Progenitor cell of endocrine pancreas (in vitro differentiated cells): ENCODE results near the gene SPDYE16. TPM values are rescaled to one million over a fixed set of nuclear protein-coding genes. Genes with fewer than 3 reads are reported as not detected.
"Not testable (repeated sequence)": the region's sequence is repeated elsewhere in the genome, so short reads cannot be mapped to it uniquely, and the experiment has no call there.

ENCODE experiments used
- DNase-seq: peaks from one replicate; pipeline ENCODE4 v3.0.0; 2021; ENCODE audit warnings: low spot score; ENCODE audit not compliant: unreplicated experiment
- H3K27ac Mint-ChIP-seq: 2 replicates; pipeline ENCODE4 v1.8.0; 2021; ENCODE audit warnings: mild to moderate bottlenecking, moderate library complexity, mixed read lengths
- H3K27me3 Mint-ChIP-seq: 2 replicates; pipeline ENCODE4 v1.8.0; 2021; ENCODE audit warnings: mixed read lengths
- H3K36me3 Mint-ChIP-seq: 2 replicates; pipeline ENCODE4 v1.8.0; 2022; ENCODE audit warnings: mixed read lengths; ENCODE audit not compliant: insufficient read depth
- H3K4me1 Mint-ChIP-seq: 2 replicates; pipeline ENCODE4 v1.8.0; 2021; ENCODE audit warnings: low read depth, mixed read lengths
- H3K4me3 Mint-ChIP-seq: 2 replicates; pipeline ENCODE4 v1.8.0; 2021; ENCODE audit warnings: low read depth, mild to moderate bottlenecking, moderate library complexity, mixed read lengths
- H3K9me3 Mint-ChIP-seq: 2 replicates; pipeline ENCODE4 v1.8.0; 2021; ENCODE audit warnings: low read depth, mixed read lengths
- total RNA-seq: library from RNA; stranded (reverse); gene quantifications from 2 replicates; pipeline ENCODE4 v1.2.1, GENCODE V29; 2021
- TF ChIP-seq, protein P1 (sequence below): fragments of 200-600 bp; sonication (generic); IDR thresholded peaks from one replicate; pipeline ENCODE4 v1.5.0; 2021; ENCODE audit warnings: antibody characterized with exemption, mild to moderate bottlenecking; ENCODE audit not compliant: unreplicated experiment

SPDYE16 gene
- total RNA-seq, 1 donor from 2014 or later, result 0.31 TPM

DNA sequence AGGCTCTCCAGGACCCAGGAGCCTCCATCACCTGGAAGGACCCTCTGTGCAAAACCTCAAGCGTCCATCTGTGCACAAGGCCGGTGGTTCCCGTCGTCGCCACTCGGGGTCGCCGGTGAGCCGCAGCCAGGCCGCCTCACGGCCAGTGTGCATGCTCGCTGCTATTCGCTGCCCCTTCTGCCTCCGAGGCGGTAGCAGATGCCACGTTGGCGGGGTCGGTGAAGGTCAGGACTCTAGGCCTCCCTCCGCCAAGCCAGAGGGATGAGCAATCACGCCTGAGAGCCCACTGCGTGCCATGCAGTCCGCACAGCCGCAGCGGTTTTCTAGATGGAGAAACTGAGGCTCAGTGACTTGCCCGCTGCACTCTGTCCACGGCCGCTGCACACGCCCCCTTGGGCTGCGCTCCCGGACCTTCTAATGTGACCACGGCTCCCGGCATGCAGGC lies 27.1 kb downstream of the SPDYE16 start:
- Mint-ChIP-seq H3K9me3 (no peaks in the 10 kb centered on the region), H3K27me3 (no peaks in the 10 kb centered on the region), H3K36me3 (no peaks in the 10 kb centered on the region), H3K27ac (no peak overlapping the region), H3K4me3 (no peak overlapping the region), H3K4me1 (no peaks in the 10 kb centered on the region)
- TF ChIP-seq, protein P1, sequence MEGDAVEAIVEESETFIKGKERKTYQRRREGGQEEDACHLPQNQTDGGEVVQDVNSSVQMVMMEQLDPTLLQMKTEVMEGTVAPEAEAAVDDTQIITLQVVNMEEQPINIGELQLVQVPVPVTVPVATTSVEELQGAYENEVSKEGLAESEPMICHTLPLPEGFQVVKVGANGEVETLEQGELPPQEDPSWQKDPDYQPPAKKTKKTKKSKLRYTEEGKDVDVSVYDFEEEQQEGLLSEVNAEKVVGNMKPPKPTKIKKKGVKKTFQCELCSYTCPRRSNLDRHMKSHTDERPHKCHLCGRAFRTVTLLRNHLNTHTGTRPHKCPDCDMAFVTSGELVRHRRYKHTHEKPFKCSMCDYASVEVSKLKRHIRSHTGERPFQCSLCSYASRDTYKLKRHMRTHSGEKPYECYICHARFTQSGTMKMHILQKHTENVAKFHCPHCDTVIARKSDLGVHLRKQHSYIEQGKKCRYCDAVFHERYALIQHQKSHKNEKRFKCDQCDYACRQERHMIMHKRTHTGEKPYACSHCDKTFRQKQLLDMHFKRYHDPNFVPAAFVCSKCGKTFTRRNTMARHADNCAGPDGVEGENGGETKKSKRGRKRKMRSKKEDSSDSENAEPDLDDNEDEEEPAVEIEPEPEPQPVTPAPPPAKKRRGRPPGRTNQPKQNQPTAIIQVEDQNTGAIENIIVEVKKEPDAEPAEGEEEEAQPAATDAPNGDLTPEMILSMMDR, result no peak
- no peak for DNase-seq

DNA sequence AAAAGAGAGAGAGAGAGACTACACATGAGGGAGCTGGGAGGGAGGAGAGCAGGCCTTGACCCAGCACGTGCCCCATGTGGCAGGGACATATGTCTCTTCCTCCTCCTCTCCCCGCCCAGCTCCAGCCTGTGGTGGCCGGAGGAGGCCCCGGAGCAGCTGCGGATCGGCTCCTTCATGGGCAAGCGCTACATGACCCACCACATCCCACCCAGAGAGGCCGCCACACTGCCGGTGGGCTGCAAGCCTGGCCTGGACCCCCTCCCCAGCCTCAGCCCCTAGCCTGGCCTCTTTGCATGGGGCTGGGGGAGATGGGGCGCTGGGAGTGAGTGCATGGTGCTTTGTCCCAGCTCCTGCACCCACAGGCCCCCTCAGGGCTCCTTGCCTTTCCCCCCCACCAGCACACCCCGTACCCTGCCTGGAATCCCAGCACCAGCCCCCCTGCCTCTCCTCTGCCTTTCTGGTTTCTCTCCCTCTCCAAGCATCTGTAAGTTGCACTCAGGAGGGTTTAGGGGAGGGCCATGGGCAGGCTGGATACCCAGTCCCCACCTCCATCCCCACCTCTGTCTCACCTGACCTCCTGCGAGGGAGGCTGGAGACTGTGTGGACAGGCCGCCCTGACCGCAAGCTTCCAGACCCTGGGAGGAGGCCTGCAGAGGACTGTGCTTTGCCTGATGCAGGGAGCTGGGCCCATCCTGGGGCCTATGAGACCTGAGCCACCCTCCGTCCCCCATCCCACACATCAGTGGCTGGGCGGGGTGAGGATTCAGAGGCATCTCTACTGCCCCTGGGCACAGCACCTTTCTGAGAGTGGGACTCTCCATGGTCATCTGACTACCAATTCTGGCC lies 27.9 kb downstream of the SPDYE16 start:
- Mint-ChIP-seq H3K36me3 (no peaks in the 10 kb centered on the region), H3K9me3 (no peaks in the 10 kb centered on the region), H3K27ac (no peak overlapping the region), H3K27me3 (no peaks in the 10 kb centered on the region), H3K4me1 (no peaks in the 10 kb centered on the region), H3K4me3 (no peak overlapping the region)
- TF ChIP-seq, protein P1, result no peak
- DNase-seq, result no peak

DNA sequence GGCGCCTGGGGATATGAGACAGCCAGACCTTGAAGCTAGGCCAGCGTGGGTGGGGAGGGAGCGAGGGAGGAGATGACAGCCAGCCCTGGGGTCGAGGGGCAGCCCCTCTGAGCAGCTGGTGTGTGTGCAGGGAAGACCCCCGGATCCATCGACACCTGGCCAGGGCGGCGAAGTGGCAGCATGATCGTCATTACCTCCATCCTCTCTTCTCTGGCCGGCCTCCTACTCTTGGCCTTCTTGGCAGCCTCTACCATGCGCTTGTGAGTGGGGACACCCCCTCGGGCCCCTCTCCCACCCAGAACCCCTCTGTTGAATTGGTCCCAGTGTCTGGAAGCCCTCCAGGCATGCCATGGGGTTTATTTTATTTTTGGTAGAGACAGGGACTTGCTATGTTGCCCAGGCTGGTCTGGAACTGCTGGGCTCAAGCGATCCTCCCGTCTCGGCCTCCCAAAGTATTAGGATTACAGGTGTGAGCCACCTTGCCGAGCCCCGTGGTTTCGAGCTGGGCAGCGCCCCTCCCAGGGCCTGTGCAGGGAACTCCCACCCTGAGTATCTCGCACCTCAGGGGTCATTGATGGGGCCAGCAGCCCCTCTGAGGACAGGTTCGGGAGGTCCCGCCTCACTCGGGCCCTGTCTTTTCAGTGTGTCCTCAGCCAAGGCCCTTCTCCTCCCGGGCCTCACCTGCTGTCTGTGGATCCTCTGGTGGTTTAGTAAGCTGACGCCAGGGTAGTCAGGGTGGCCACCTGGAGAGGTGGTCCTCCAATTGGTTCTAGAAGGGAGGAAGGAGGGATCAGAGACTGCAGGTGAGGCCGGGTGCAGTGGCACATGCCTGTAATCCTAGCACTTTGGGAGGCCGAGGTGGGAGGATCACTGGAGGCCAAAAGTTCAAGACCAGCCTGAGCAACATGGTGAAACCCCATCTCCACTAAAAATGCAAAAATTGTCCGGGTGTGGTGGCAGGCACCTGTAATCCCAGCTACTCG lies 29.0 kb downstream of the SPDYE16 start:
- Mint-ChIP-seq H3K4me1 (no peaks in the 10 kb centered on the region), H3K27me3 (no peaks in the 10 kb centered on the region), H3K27ac (peak overlapping the region; percentile 49), H3K9me3 (no peaks in the 10 kb centered on the region), H3K36me3 (no peaks in the 10 kb centered on the region), H3K4me3 (no peak overlapping the region)
- TF ChIP-seq, protein P1, result no peak
- no peak for DNase-seq

DNA sequence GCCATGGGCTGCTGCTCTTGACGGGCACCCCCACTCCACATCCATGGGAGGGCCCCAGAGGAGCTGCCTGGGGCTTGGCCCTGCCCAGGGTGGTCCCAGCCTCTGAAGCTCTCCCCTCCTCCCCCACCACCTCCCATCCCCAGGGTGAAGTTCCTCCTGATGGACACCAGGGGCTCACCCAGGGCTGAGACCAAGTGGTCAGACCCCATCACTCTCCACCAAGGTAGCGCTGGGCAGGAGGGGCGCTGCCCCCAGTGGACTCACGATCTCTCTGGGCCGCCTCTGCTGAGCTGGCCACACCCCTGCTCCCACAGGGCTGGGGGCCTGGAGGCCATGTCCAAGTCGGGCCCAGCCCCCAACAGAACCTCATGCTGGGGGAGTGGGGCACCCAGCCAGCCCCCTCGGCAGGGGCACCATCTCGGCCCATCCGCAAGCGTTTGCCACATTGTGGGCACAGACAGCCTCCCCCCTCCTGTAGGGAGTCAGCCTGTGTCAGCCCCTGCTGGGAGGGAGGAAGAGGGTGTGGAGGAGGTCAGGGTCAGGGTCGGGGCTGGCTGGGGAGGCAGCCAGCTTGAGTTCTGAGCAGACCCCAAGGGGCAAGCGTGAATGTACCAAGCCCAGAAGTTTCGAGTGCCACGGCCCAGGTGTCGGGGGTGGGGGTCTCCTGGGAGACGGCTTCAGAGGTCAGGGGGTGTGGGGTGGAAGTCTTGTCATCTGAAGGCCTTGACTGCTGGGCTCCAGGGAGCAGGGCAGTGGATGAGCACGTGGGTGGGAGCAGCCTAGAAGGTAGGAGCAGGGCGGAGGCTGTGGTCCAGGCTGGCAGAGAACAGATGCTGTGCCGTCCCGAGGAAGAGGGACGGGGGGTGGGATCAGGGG lies 29.9 kb downstream of the SPDYE16 start:
- no peaks in the 10 kb centered on the region for H3K9me3 Mint-ChIP-seq
- no peaks in the 10 kb centered on the region for H3K36me3 Mint-ChIP-seq

DNA sequence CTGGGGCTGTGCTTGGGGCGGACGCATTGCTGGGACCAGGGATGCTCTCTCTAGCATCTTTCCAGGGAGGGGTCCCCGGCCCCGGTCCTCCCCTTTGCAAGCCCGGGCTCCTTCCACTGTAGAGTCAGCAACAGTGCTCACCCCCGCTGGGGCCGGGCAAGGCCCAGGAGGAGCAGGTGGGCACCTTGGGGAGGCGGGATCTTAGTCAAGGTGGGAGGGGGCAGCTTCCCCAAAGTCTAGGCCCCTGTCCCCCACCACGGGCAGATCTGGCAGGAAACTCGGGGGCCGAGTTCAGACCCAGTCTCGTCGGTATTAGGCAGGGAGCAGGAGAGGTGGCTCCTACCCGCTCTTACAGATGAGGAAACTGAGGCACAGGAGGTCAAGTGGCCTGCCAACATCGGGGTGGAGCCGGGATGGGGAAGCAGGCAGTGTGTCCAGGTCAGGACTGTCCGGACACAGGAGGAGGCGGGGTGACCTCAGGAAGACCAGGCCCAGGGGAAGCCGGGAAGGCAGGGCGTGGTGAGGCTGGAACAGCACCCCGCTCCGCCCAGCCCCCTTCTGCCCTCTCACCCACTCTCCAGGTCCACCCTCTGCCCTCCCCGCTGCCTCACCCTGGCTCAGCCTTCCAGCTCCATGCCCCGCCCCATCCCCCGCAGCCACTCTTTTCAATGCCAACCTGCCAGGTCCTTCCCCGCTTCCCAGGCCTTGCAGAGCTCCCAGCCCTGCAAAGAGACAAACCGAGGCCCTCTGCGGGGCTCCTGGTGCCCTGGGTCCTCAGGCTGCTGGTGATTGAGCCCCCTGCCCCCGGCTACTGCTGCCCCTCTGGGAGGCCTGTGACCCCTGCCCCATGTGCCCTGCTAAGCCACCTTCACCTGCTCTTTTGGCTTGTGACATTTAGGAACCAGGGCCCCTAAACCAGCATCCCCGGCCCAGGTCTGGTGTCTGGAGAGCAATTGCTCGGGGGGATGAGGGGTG lies 30.9 kb downstream of the SPDYE16 start:
- H3K27me3 Mint-ChIP-seq, H3K36me3 Mint-ChIP-seq, H3K4me3 Mint-ChIP-seq, DNase-seq, H3K9me3 Mint-ChIP-seq, H3K4me1 Mint-ChIP-seq, H3K27ac Mint-ChIP-seq: not testable (repeated sequence)

More for the DNA sequence above, 29.9 kb downstream of the SPDYE16 start:
- Mint-ChIP-seq H3K4me3 (no peak overlapping the region), H3K4me1 (no peaks in the 10 kb centered on the region), H3K27ac (peak overlapping the region; percentile 49), H3K27me3 (no peaks in the 10 kb centered on the region)
- TF ChIP-seq, protein P1, result peak; percentile 51
- DNase-seq, result no peak

DNA sequence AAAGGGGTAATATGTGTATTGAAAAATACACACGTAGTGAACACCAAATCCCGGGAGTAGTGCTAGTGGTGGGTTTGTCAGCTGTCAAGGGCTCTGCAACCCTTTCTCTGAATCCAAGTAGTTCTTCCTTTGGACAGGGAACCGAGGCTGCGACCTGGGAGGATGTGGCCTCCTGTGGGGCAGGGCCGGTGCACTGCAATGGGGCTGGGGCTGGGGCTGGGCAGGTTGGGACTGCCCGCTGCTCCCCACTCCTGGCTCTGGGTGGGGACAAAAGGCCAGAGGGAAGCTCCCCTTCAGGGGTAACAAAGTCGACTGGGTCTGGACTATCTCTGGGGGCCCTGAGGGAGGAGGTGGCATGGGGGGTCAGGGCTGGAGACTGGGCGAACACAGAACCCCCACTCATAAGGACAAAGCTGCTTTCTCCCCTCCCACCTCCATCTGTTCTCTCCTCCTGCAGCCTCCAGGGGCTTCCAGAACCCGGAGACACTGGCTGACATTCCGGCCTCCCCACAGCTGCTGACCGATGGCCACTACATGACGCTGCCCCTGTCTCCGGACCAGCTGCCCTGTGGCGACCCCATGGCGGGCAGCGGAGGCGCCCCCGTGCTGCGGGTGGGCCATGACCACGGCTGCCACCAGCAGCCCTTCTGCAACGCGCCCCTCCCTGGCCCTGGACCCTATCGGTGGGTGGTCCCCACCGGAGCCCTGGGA lies 31.7 kb downstream of the SPDYE16 start:
- not testable (repeated sequence) for H3K27ac Mint-ChIP-seq, H3K36me3 Mint-ChIP-seq, DNase-seq, H3K4me1 Mint-ChIP-seq, H3K9me3 Mint-ChIP-seq, H3K4me3 Mint-ChIP-seq, H3K27me3 Mint-ChIP-seq
